Sigmoid colon (tissue), 7 donors: ENCODE results near the gene PAGE2. TPM values are rescaled to one million over a fixed set of nuclear protein-coding genes. Genes with fewer than 3 reads are reported as not detected.

Source experiments
- DNase-seq: peaks from one replicate; pipeline ENCODE4 v3.0.0-alpha.2; 2019
- H3K27ac ChIP-seq, 4 donors: fragments of 200-600 bp; sonication (generic); one replicate each; pipeline ENCODE4 v1.5.1; 2016 to 2019; ENCODE audit warnings: mild to moderate bottlenecking in 1 of 4
- H3K27me3 ChIP-seq, 3 donors: fragments of 200-600 bp; sonication (generic); one replicate each; pipeline ENCODE4 v1.5.1; 2019; ENCODE audit warnings: mild to moderate bottlenecking in 1 of 3
- H3K36me3 ChIP-seq, 4 donors: fragments of 200-600 bp; sonication (generic); one replicate each; pipeline ENCODE4 v1.5.1; 2016 to 2019
- H3K4me1 ChIP-seq, 4 donors: fragments of 200-600 bp; sonication (generic); one replicate each; pipeline ENCODE4 v1.5.1; 2017 to 2019
- H3K4me3 ChIP-seq, 4 donors: fragments of 200-600 bp; sonication (generic); one replicate each; pipeline ENCODE4 v1.5.1; 2017 to 2019; ENCODE audit warnings: mild to moderate bottlenecking in 2 of 4, moderate library complexity in 1 of 4
- H3K9me3 ChIP-seq, 4 donors: fragments of 200-600 bp in 3 of 4; sonication (generic) in 3 of 4; one replicate each; pipeline versions ENCODE4 v1.5.1 to v1.6.1; 2013 to 2019
- EP300 ChIP-seq, 4 donors: sonication (generic); formaldehyde crosslinking; IDR thresholded peaks; one replicate each; pipeline ENCODE4 v1.6.1; 2017; ENCODE audit warnings: antibody characterized with exemption in 4 of 4
- POLR2A ChIP-seq, 2 donors: fragments of 450-650 bp; IDR thresholded peaks; one replicate each; pipeline ENCODE4 v1.6.1; 2016; ENCODE audit warnings: antibody characterized with exemption in 2 of 2, mild to moderate bottlenecking in 2 of 2, moderate library complexity in 2 of 2
- POLR2AphosphoS5 ChIP-seq, 4 donors: sonication (generic); formaldehyde crosslinking; IDR thresholded peaks; one replicate each; pipeline ENCODE4 v1.6.1; 2017; ENCODE audit warnings: antibody characterized with exemption in 4 of 4
- WGBS, 2 donors: extraction: QIAGEN DNeasy Blood & Tissue Kit; methylation state at CpG; one replicate each; pipeline ENCODE4 v1.1.7; 2013; 5-methylcytosine and 5-hydroxymethylcytosine counted together
- intact Hi-C: fragments of 100-400 bp; cut with DNase I; formaldehyde crosslinking; loops from one replicate; pipeline ENCODE4 v1.15.1; 2023
- polyA plus RNA-seq, 3 donors: library from polyadenylated mRNA; stranded (reverse); fragments of 200-250 nt; gene quantifications; one replicate each; pipeline ENCODE4 v1.2.3, GENCODE V29; 2013
- total RNA-seq, 4 donors: library from RNA; depleted of rRNA; stranded (reverse); fragments of >200 nt; gene quantifications; one replicate each; pipeline ENCODE4 v1.1.0, GENCODE V29; 2016
- TF ChIP-seq, protein P1 (sequence below), 4 experiments: fragments of 450-650 bp in 3 of 4; fragments of 200-600 bp in 1 of 4; IDR thresholded peaks; one replicate each; pipeline ENCODE4 v1.5.1; 2016 to 2019; ENCODE audit warnings: antibody characterized with exemption in 4 of 4, mild to moderate bottlenecking in 3 of 4, moderate library complexity in 2 of 4
- donor health status: healthy with polysubstance abuse.
- donor health status: Bipolar disorder and iron deficiency.
- donor health status: healthy.

The PAGE2 gene
- total and polyA plus RNA-seq, 7 donors: not detected

DNA sequence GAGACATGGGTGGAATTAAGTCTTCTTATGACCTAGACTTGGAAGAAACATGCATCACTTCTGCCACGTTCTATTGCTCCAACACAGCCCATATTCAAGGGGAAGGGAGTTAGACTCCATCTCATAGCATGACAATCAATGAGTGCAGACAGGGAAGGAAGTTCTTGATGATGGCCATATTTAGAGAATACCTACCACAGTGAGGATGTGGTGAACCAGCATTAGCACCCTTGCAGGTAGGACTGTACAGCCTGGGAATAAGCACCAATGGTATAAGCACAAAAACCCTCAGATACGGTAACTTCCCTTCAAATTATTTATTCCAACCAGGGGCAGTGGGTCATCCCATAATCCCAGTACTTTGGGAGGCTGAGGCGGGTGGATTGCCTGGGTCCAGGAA is 29.8 kb downstream of the PAGE2 start:
- TF ChIP-seq POLR2A (IDR thresholded peaks at IDR 0.05): no peak
- TF ChIP-seq, protein P1, sequence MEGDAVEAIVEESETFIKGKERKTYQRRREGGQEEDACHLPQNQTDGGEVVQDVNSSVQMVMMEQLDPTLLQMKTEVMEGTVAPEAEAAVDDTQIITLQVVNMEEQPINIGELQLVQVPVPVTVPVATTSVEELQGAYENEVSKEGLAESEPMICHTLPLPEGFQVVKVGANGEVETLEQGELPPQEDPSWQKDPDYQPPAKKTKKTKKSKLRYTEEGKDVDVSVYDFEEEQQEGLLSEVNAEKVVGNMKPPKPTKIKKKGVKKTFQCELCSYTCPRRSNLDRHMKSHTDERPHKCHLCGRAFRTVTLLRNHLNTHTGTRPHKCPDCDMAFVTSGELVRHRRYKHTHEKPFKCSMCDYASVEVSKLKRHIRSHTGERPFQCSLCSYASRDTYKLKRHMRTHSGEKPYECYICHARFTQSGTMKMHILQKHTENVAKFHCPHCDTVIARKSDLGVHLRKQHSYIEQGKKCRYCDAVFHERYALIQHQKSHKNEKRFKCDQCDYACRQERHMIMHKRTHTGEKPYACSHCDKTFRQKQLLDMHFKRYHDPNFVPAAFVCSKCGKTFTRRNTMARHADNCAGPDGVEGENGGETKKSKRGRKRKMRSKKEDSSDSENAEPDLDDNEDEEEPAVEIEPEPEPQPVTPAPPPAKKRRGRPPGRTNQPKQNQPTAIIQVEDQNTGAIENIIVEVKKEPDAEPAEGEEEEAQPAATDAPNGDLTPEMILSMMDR (IDR thresholded peaks at IDR 0.05): no peak
- no peak for TF ChIP-seq EP300 (IDR thresholded peaks at IDR 0.05)
- TF ChIP-seq POLR2AphosphoS5 (IDR thresholded peaks at IDR 0.05): no peak
- Histone ChIP-seq H3K9me3 (no peaks in the 10 kb centered on the region), H3K36me3 (no peaks in the 10 kb centered on the region), H3K27ac (no peak overlapping the region), H3K4me1 (no peaks in the 10 kb centered on the region), H3K27me3 (no peaks in the 10 kb centered on the region), H3K4me3 (no peak overlapping the region)
- DNase-seq: no peak
- intact Hi-C loops: no loop called here
- 89 to 91% methylated on average over 3 of the region's 3 CpGs for WGBS, 2 donors

DNA sequence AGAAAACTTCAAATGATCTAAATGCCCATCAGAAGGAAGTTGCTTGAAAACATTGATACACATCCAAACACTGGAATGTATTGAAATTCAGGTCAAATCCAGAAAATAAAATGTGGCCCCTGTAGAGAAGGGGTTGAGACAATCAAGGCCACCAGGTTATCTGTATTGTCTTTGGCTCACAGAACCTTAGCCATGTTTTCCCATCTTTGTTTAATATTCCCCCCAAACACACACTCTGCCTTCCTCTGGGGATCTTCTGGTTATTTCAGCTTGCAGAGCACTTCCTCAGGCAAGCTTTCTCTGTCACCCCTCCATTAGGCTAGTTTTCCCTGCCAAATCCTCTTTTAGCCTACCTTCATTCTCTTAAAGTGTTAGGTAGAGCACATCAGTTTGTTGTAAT is 30.5 kb downstream of the PAGE2 start:
- Histone ChIP-seq H3K27ac (no peak overlapping the region), H3K27me3 (no peaks in the 10 kb centered on the region), H3K4me1 (no peaks in the 10 kb centered on the region), H3K36me3 (no peaks in the 10 kb centered on the region), H3K9me3 (no peaks in the 10 kb centered on the region), H3K4me3 (no peak overlapping the region)
- TF ChIP-seq EP300 (IDR thresholded peaks at IDR 0.05) (no peak), POLR2A (IDR thresholded peaks at IDR 0.05) (no peak), POLR2AphosphoS5 (IDR thresholded peaks at IDR 0.05) (no peak)
- TF ChIP-seq, protein P1 (IDR thresholded peaks at IDR 0.05): no peak
- intact Hi-C loops: no loop called here
- no peak for DNase-seq

DNA sequence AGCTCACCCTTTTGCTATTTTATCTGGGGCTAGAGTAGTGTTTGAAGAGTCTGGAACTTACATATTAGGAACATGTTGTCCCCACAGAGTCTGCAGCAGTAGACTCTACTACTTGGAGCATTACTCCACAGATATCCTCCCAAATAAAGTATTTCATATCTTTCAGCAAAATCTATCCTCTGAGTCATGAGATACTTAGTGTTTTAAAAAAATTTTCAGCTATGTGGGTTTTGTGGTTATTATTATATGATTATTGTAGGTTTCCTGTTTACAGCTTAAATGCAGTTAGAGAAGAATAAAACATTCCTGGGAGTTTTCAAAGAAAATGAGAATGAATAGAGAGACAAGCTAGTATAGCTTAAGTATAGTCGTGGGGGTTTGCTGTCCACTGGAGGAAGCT is 30.9 kb downstream of the PAGE2 start:
- no peak overlapping the region for H3K4me3 ChIP-seq
- no peak overlapping the region for H3K27ac ChIP-seq
- intact Hi-C loops: no loop called here
- TF ChIP-seq POLR2AphosphoS5 (IDR thresholded peaks at IDR 0.05): no peak
- TF ChIP-seq POLR2A (IDR thresholded peaks at IDR 0.05): no peak
- TF ChIP-seq EP300 (IDR thresholded peaks at IDR 0.05): no peak
- TF ChIP-seq, protein P1 (IDR thresholded peaks at IDR 0.05): no peak
- H3K36me3 ChIP-seq: no peaks in the 10 kb centered on the region
- no peaks in the 10 kb centered on the region for H3K4me1 ChIP-seq
- H3K9me3 ChIP-seq: no peaks in the 10 kb centered on the region
- H3K27me3 ChIP-seq: no peaks in the 10 kb centered on the region
- WGBS, 2 donors: 56 to 82% methylated on average over 1 of the region's 1 CpG
- DNase-seq: no peak

DNA sequence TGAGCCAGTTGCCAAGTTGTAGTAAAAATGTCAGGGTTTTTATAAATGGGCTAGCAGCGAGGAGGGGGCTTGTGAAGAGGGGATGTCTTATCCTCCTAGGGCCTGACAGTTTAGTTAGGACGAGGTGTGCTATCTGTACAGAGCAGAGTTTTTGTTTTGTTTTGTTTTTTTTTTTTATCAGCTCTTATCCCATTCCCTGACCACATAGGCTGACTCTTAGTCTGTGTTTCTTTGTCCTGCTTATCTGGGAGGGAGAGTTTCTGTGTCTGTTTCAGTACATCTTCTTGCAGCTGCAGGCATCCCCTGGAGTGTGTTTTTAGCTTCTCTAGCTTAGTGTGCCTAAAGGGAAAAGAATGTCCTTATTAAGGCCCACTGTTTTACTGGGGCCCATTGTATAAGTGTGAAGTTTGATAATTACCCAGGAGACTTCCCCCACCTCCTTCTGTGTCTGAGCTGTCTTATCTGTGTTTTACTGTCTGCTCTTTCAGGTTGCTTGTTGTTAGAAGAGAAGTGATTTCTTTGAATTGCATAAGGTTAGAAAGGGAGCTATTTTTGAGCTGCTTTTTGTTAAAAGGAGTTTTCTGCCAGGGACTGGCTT is 32.0 kb downstream of the PAGE2 start:
- no peak overlapping the region for H3K4me3 ChIP-seq
- H3K4me1 ChIP-seq: no peaks in the 10 kb centered on the region
- H3K27me3 ChIP-seq: no peaks in the 10 kb centered on the region
- no peak overlapping the region for H3K27ac ChIP-seq
- H3K9me3 ChIP-seq: no peaks in the 10 kb centered on the region
- intact Hi-C loops: no loop called here
- TF ChIP-seq POLR2A (IDR thresholded peaks at IDR 0.05) (no peak), EP300 (IDR thresholded peaks at IDR 0.05) (no peak), POLR2AphosphoS5 (IDR thresholded peaks at IDR 0.05) (no peak)
- TF ChIP-seq, protein P1 (IDR thresholded peaks at IDR 0.05): no peak
- DNase-seq: no peak
- WGBS, 2 donors: 72% methylated on average over 2 of the region's 2 CpGs
- H3K36me3 ChIP-seq: no peaks in the 10 kb centered on the region

DNA sequence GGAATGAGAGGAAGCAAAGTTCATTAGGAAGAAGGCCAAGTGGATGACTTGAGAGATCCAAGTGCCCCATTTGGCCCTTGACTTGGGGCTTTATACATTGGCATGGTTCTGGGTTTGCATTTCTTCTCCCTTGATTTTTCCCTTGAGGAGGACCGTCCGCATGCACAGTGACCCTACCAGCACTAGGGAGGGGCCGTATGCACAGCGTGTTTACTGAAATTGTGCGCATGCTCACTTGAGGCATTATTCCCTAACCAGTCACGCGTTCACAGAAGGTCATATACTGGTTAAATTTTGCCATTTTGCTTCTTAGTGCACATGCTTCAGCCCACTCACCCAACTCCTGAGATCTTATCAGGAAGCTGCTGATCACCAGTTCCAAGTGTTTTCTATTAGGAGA is 35.1 kb downstream of the PAGE2 start:
- 82 to 92% methylated on average over 7 of the region's 7 CpGs for WGBS, 2 donors
- Histone ChIP-seq H3K9me3 (no peaks in the 10 kb centered on the region), H3K4me1 (no peaks in the 10 kb centered on the region), H3K27me3 (no peaks in the 10 kb centered on the region), H3K4me3 (no peak overlapping the region), H3K27ac (no peak overlapping the region), H3K36me3 (no peaks in the 10 kb centered on the region)
- no peak for DNase-seq
- TF ChIP-seq, protein P1 (IDR thresholded peaks at IDR 0.05): no peak
- TF ChIP-seq POLR2A (IDR thresholded peaks at IDR 0.05) (no peak), EP300 (IDR thresholded peaks at IDR 0.05) (no peak), POLR2AphosphoS5 (IDR thresholded peaks at IDR 0.05) (no peak)
- intact Hi-C loops: no loop called here
